T-helper 1 cell treated with Interleukin-12 subunit alpha and Interleukin-12 subunit beta and Interleukin-4 antibody, amounts not matched to agents 30 ng/mL and 1 ng/mL, for 36 hours (primary cell): ENCODE measurements around the gene PM20D1. TPM values are rescaled to one million over a fixed set of nuclear protein-coding genes. Genes with fewer than 3 reads are reported as not detected.

Experiments
- intact Hi-C: fragments of 100-400 bp; cut with micrococcal nuclease; formaldehyde crosslinking; loops from one replicate; pipeline ENCODE4 v1.15.1; 2024
- total RNA-seq: library from RNA; stranded (reverse); gene quantifications from 2 replicates; pipeline ENCODE4 v1.2.3, GENCODE V29; 2022

PM20D1 gene
- total RNA-seq, 1 donor from 2014 or later = 0.34 TPM

DNA sequence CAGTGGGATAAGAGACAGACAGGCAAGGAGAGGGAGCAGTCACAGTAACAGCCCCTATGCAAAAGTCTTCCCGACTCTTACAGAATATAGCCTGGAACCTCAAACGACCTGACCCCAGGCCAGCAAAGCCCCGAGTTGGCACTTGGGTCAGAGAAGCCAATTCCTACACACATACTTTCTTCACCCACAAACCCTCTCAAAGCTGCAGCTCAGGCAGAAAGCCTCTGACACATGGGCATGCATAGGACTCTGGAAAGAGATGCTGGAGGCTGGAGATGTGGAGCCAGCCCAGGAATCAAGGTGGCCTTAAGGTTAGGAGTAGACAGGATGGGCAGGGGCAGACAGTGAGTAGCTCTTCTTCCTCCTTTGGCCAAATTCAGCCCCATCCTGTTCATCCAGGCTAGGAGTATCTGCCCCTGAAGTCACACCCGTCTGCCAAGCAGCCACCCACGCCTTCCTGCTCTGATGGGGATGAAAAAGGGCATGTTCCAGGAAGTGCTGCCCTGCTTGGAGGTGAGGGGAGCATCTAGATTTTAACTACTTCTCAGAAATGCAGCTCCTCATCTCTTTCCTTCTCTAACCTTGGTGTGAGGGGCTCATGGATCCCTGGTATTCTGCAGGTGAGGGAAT, 44.7 kb downstream of the PM20D1 start:
- intact Hi-C loops = no loop called here

- intact Hi-C loops = no loop called here
Measured at GRCh38 chr1:205804605-205805004, 45.3 kb downstream of the PM20D1 start.

GRCh38 chr1:205803986-205804385, 45.9 kb downstream of the PM20D1 start:
- intact Hi-C loops = no loop called here

DNA sequence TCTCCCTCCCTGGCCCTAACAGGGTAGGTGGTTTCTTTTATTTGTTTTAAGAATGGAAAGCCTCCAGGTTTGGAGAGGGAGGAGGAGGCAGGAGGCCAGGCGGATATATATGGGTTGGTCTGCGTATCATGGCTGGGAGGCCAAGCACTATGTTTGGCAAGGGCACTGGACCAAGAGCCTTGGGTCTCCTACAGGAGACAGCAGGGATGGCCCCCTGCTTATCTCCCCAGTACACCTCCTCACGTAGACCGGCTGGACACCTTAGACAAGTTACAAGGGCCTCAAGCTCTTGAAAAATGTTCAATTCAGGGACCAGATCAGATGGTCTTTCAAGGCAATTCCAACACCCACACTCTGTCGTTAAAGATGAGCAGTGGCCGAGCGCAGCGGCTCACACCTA, 47.9 kb downstream of the PM20D1 start:
- intact Hi-C loops = no loop called here

DNA sequence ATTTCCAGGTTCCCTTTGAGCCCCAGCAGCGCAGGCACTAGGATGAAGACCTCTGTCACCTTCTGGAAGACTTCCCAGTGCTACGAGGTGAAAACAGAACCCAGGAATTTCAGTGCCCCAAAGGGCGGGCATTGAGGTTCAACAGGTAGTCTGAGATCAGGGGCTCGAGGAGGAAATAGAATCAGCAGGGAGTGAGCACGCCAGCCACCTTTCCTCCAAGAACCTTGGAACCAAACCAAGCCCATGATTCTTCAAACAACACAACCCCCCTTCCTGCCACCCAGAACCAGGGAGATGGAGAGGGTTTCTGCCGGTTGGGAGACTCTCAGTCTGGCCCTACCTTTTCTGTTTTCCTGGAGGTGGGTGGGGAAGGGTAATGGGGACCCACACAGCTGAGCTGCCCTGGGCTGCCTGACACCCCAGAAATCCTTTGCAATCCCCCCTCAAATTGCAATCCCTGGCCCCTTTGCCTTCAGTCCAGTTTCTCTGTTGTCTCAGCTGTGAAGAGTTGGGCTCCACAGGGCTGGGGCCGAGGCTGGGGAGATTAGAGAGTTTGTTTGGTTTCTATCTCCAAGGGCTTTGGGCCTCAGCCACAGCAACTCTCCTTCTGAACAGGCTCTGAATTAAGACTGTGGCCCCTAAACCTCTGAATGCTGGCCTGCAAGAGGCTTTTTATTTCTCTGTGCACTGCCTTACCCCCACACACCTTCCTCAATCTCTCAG, 48.8 kb downstream of the PM20D1 start:
- intact Hi-C loops = no loop called here

DNA sequence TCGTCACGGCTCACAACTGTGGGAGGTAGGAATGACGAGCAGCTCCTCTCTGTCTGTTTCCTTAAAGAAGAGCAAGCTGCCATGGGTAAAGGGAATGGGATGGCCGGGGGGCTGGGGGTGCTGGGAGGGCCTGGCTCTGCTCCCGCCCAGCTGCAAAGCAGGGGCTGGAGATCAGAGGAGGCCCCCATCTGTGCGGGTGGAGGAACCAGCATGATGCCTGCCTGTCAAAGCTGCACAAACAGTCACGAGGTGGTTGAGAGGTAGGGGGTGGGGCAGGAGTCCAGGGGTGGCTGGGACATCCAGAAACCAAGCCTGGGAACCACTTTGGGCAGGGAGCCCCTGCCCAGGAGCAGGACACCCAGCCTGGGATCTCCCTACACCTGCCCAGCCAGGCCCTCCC, 49.5 kb downstream of the PM20D1 start:
- intact Hi-C loops = no loop called here

DNA sequence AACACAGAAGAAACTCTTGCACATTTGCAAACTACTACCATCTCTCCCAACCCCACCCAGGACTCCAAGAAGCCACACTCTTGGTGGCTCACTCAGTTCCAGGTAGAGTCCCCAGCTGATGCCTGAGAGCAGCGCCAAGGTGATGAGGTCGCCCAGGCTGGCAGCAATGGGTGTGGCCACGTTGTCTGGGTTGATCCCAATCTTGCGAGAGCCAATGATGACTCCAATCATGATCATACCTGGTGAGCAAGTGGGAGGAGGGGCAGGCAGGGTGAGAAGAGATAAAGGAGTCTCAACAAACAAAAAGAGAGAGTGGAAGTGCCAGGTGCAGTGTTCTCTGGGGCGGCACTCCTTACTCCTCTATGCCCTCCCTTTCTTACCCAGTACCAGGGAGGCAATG, 51.4 kb downstream of the PM20D1 start:
- intact Hi-C loops = no loop called here

DNA sequence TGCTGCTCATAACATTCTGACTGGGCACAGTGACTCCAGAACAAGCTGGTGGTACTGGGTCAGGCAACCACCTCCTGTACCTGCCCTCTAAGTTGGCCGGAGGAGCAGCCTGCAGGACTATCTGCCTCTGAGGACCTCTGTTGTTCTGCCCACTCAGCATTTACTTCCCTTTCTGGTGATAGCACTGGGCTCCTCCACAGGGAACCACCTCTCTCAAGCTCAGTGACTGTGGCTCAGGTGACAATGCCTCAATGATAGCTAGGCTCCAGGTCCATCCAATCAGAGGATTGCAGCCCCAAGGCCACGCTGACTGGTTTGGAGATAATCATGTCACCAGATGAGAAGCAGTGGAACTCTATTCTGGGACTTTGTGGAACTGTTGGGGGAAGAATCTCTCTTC, 52.8 kb downstream of the PM20D1 start:
- intact Hi-C loops = no loop called here

DNA sequence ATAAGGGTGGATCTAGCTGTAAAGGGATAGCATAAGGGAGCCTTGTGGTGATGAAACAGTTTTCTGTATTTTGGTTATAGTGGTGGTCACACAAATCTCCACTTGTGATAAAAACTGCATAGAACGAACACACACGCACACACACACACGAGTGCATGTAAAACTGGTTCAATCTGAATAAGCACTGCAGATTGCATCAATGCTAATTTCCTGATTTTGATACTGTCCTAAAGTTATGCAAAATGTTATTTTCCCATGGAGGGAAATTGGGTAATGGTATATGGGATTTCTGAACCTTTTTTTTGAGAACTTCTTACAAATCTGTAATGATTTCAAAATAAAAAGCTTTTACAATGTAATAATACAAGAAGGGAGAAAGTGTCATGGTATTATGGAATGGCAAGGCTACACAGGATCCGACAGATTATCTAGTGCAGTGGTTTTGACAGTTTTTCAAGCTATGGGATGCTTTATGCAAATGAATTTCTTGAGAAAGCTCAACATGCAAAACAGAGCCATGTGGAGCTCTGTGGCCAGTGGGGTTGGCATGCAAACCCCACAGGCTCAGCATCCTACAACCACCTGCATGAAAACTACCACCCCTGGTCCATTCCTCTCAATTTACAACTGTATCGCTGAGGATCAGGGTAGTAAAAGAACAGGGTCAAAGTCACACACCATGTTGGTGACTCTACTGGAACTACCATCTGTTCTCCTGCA, 55.8 kb downstream of the PM20D1 start:
- intact Hi-C loops = no loop called here

- intact Hi-C loops = no loop called here
Measured at GRCh38 chr1:205792961-205793673, 56.8 kb downstream of the PM20D1 start.

GRCh38 chr1:205792481-205792881, 57.5 kb downstream of the PM20D1 start:
- intact Hi-C loops = no loop called here

DNA sequence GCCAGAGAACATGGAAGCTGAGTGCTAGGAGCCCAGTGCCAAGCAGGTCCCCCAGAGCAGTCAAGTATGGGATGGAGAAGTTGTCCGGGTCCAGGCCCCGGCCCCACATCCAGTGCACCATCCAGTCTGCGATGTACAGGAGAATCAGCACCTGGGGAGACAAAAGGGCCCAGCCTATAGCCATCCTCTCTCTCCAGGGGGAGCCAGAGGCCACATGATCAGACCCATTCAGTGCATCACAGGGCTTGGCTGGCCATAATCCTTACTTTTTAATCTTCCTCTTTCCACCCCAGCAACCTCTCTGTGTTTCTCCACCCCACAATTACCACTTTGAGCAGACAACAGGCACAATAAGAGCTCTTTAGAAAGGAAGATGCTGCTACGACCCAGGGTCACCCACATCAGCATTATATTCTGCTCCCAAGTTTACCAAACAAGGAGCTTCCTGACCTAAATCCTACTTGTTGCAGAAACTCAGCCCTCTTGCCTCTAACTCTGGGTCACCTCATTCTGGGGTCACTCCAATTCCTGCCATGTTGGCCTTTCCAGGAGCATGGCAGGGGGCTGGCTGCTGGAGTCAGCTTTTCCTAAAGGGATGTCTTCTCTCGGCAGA, 58.3 kb downstream of the PM20D1 start:
- intact Hi-C loops = loop anchor here (1.0 kb wide), 6 partner anchors 22 to 315 kb away; partner anchors contain the start of gene SLC41A1

DNA sequence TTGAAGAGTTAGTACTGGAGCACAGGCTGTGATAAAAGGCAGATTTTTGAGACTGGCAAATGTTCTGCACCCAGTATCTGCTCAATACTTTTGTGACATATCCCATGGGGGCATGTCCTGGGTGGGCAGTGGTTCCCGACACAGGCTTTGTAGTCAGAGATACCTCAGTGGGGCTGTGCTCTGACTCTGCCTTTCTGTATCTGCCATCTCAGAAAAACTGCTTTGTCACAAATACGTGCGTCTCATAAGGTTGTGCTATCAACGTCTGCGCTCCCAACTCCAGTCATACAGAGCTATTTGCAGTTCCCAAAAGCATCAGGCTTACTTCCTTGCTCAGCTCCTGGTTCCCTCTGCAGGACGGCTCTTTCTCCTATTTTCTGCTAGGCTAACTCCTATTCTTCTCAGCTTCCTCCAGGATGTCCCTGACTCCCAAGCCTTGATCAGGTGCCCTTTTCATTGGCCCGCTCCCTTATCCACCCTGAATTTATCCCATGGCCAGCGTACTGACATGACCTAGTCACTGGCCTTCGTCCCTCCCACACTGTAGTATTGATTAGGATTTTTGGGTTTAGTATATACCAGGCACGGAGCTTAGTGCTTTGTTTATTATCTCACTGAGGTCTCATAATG, 62.5 kb downstream of the PM20D1 start:
- intact Hi-C loops = no loop called here

DNA sequence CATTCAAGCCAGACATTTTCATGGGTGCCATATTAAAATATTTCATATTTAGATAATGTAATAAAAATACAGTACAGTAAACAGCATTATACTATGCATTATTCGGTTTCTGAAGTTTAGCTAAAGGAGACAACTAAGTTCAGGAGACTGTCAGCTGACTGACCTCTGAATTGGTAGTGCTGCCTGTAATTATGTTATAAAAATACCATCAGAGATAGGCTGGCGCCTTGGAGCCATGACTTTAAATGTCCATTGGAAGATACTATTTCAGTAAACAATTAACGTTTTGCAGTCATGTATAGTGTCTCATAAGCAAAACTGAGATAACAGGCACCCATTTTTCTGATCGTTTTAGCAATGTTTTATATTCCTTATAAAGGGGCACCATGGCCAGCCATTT, 63.3 kb downstream of the PM20D1 start:
- intact Hi-C loops = no loop called here

GRCh38 chr1:205785446-205785845, 64.5 kb downstream of the PM20D1 start:
- intact Hi-C loops = no loop called here

DNA sequence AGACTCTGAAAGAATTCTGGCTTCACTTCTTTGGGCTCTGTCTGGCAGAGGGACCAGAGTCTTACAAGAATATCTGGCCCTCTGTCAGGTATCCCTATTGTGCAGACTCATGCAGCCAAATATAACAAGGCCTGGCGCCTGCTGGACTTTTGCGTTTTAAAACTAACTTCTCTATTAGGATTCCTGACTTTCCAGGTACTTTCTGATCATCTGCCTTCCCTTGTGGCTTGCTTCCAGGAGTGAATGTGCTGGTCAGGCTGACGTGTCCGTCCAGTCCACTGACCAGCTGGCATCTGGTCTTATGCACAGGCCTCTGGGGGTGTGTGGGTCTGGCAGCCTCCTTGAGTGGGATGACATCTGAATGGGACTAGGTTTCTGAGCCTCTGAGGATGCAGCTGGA, 66.0 kb downstream of the PM20D1 start:
- intact Hi-C loops = loop anchor here (2.0 kb wide), 3 partner anchors 29 to 255 kb away; partner anchors contain the start of gene SLC41A1

- intact Hi-C loops = loop anchor here (2.0 kb wide), 3 partner anchors 29 to 255 kb away; partner anchors contain the start of gene SLC41A1
Measured at GRCh38 chr1:205783433-205783795, 66.5 kb downstream of the PM20D1 start.

GRCh38 chr1:205782627-205783432, 67.1 kb downstream of the PM20D1 start:
- intact Hi-C loops = loop anchor here (1.0 to 2.0 kb wide), 5 partner anchors 30 to 254 kb away; partner anchors contain the start of gene SLC41A1

- intact Hi-C loops = no loop called here
Measured at GRCh38 chr1:205780335-205780734, 69.6 kb downstream of the PM20D1 start.
